HG02840 (cell line): ENCODE results near the gene SPAG7.
A peak's percentile ranks its signal among the peaks of the same experiment; 100 is the strongest.

ENCODE experiments used
- ATAC-seq: cut with Tn5 transposase; IDR thresholded peaks from one replicate; pipeline ENCODE4 v1.9.1; 2021; ENCODE audit warnings: mild to moderate bottlenecking, moderate library complexity, moderate number of reproducible peaks; ENCODE audit not compliant: unreplicated experiment, low FRiP score

The SPAG7 gene

DNA sequence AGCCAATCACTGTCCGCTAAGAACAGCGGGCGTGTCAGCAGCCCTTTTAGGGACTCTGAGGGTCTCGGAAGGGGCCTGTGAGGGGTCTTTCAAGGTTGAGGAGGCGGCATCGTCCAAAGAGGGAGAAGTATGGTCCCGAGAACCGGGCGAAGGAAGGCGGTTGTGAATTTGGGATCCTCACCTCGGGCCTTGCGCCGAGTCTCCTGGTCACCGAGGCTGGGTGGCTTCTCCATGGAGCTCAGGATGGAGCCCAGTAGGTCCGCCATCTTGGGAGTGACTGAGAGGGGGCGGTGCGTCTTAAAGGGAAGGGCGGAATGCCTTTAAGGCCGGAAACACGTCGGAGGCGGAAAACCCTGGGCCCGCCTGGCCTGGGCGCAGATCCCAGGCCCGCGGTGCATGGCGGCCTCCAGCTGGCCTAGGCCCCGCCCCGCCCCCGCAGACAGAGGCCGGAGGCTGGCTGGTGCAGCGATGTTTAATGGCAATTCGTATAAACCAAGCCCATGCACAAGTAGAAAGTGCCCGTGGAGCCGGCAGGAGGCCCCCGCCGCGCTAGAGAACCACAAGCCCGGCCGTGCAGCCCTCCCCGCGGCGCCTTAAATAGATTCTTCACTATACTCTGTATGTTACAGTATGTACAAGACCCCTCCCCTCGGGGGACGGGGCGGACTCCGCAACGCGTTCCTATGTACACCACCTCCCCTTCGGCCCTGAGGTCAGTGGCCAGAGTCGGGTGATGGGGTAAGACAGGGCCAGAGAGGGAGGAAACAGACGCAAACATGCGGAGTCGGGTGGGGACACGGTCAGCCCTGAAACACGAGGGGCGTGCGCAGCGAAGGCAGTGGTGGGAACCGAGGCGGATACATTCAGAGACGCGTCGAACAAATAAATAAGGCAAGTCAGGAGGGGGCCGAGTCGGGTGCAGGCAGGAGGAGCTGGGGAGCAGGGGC, at the start of gene SPAG7:
SPAG7 (minus strand) TSS at position 279 of the 947 bp plus-strand sequence; CDS start at position 266, 13 bp downstream.
- ATAC-seq: peak; percentile 59

DNA sequence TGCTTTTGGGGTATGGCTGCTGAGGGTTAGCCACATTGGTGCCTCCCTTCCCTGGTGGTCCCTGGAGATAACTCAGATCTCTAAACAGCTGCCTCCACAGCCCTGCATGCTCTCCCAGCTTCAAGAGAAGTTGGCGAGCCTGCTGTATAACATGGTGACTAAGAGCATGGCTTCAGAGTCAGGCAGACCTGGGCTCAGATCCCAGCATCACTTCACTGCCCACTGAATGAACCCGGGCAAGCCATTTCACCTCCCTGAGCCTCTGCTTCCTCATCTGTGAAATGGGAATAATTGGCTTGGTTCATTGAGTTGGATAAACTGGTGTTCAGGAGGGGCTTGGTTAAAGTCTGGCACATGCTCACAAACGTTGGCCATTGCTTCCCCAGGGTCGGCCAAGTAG, 46.7 kb upstream of the SPAG7 start:
- no peak for ATAC-seq

GRCh38 chr17:5011928-5012327, 44.3 kb upstream of the SPAG7 start:
- ATAC-seq: no peak

- no peak for ATAC-seq
Observed at GRCh38 chr17:5003214-5003867, 35.7 kb upstream of the SPAG7 start.

DNA sequence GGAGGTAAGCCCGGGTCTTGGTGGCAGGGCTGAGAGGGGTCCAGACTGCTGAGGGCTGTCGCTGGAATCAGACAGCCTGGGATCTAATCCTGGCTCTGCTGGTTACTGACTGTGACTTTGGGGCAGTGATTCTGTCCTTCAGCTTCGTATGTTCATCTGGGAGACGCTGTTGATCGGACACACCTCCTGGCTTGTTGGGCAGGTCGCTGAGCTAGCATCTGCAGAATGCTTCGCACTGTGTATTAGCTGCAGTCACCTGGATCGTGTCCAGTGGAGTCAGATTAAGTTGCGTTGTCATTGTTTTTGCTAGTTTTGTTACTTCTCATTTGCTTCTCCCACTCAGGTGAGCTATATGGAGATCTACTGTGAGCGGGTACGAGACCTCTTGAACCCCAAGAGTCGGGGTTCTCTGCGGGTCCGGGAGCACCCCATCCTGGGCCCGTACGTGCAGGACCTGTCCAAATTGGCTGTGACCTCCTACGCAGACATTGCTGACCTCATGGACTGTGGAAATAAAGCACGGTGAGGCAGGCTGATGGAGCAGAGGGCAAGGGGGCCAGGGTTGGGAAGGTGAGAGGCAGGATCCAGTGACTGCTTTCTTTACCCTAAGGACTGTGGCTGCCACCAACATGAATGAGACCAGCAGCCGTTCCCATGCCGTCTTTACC, 34.6 kb upstream of the SPAG7 start:
- no peak for ATAC-seq

DNA sequence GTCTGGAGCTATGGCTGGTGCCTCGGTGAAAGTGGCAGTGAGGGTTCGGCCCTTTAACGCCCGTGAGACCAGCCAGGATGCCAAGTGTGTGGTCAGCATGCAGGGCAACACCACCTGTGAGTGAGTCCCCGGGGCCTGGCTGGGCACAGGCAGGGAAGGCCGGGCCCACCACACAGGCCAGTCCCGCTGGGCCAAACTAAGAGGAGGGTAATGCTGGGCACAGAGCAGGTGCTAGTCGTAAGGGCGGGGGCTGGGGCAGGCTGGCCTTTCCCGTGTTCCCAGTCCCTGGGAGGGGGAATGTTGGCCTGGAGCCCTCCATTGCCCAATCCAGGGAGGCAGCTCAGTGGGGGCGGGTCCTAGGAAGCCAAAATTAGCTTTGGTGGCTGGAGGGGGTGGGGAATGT, 32.6 kb upstream of the SPAG7 start:
- no peak for ATAC-seq

DNA sequence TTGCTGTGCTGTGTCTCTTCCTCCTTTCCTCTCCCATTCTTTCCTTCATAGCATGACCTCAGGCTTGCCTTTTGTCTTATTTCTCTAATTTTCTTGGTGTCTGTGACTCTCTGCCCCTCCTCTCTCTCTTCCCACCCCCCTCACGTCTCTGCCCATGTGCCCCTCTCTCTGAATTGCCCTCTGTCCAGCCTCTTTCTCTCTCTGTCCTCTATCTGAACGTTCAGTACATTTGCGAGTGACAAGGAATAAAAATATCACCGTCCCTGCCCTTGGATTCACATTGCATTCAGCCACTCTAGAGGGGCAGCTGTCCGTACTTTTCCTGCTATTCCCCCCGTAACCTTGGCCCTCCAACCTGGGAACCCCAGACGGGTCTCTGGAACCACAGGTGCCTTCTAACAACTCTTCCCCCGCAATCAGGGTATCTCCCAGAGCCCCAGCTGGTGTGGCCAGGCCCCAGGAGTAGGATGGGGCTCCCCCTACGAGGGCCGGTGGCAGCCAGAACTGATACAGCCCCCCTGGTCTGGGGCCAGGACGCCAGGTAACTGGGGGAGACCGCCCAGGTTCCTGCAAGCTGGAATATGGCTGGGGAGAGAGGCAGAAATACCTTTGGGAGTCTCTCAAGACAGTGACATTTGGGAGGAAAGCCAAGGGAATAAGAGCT, 31.9 kb upstream of the SPAG7 start:
- no peak for ATAC-seq

GRCh38 chr17:4998732-4999429, 31.3 kb upstream of the SPAG7 start:
- ATAC-seq: no peak

GRCh38 chr17:4998027-4998731, 30.6 kb upstream of the SPAG7 start:
- ATAC-seq: peak; percentile 14

DNA sequence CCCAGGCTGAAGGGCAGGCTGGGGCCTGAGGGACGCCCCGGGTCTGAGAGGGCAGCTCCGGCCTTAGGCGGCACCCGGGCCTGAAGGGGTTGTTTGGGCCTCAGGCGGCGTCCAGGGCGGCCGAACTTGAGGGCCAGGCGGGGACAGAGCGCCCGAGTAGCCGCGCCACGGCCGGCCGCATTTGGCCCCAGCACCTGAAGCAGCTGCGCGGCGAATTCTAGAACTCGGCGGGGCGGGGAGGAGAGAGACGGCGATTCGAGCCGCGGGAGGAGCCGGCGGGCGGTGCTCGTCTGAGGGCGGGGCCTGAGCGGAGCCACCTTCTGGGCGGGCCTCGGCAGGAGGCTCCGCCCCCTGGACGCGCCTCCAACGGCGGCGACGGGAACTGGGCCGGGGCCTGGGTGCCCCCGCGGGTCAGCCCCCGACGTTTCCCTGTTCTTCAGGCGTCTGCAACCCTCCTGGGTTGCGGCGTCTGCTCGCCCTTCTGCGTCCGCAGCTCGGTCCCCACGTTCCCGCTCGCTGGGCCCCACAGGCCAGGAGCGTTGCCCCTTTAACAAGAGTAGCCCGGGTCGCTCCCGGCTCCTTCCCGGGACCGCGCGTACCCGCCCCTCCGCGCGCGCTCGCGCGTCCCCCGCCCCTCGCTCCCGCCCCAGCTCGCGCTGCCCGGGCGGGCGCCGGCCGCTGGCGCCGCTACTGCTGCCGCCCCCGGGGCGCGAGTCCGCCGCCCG, 29.8 kb upstream of the SPAG7 start, which contains the start of the genes INCA1 and KIF1C:
INCA1 (minus strand) TSS at position 221 of the 725 bp plus-strand sequence. CDS start 3,085 bp downstream, outside the sequence.
KIF1C (plus strand) TSS at position 649 of the 725 bp plus-strand sequence. CDS start 2,297 bp downstream, outside the sequence.
- peak; percentile 77 for ATAC-seq

DNA sequence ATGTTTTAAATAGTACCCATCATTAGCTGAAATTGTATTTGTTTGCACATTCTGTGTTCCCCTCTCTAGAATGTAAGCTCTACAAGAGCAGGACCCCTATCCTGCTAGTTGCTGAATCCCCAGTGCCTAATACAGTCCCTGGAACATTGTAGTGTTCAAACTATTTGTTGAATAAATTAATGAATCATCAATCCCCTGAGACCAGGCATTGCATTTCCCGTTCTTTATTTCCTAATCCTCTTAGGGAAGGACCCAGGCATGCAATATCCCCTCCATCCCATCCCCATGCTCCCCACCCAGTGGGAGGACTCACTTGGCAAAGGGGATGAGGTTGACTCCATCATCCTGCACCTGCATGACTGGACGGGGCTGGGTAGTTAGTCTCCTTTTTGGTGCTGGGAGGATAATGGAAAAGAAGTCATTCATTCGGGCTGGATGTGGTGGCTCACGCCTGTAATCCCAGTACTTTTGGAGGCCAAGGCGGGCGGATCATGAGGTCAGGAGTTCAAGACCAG, 26.5 kb upstream of the SPAG7 start:
- no peak for ATAC-seq

- no peak for ATAC-seq
Observed at GRCh38 chr17:4987767-4988567, 20.4 kb upstream of the SPAG7 start.

DNA sequence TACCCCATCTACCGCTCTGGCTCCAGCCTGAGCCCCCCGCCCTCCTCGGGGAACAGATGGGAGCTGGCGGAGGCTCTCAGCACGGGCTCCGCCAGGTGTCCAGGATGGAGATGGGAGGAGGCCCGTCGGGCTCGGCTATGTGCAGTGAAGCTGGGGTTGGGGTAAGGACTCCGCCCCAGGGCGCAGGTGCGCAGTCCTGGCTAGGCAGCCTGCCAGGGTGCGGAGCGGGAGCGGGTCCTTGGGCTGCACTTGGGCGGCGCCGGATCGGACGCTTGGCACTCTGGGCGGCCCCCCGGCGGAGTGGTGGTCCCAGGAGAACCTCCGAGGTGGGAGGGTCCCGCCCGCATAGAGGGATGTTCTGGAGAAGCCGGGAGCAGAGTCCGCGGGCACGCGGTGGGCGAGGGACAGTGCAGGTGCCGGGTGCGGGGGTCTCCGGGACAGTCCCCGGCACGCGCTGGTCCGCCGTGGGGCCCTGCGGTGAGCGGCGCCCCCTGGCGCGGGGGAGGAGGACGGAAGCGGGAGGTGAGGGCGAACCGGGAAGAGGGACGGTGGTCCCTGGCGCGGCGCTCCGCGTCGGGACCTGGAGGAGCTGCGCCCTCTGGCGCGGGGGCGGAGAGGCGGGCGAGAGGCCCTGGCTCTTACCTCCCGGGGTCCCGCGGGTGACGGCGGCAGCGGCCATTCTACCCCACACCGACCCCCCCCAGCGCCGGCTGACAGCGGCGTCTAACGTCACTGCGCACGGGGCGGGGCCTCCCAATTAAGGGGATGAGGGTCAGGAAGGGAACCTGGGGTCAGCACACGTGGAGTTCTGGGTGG, 19.5 kb upstream of the SPAG7 start, which contains the start of gene CAMTA2:
CAMTA2 (minus strand) TSS at position 725 of the 816 bp plus-strand sequence. CDS start 1,453 bp downstream, outside the sequence.
- ATAC-seq: peak; percentile 65

GRCh38 chr17:4986403-4986802, 18.8 kb upstream of the SPAG7 start:
- ATAC-seq: no peak

- no peak for ATAC-seq
Observed at GRCh38 chr17:4982305-4982704, 14.7 kb upstream of the SPAG7 start.

- ATAC-seq: no peak
Observed at GRCh38 chr17:4980644-4981216, 13.1 kb upstream of the SPAG7 start.
